Adrenal gland (tissue), 5 donors: ENCODE measurements around the gene SLC9C1.

ENCODE experiments used
- CTCF ChIP-seq, 6 experiments: fragments of 450-650 bp in 4 of 6; fragments of 200-600 bp in 2 of 6; sonication (generic) in 1 of 6; IDR thresholded peaks; 1 replicate in 5 of 6; 2 replicates in 1 of 6; pipeline versions ENCODE4 v1.5.1 to v1.8.0; 2016 to 2021; ENCODE audit warnings: antibody characterized with exemption in 6 of 6, mild to moderate bottlenecking in 2 of 6, moderate library complexity in 1 of 6
- POLR2A ChIP-seq, 2 donors: fragments of 450-650 bp; IDR thresholded peaks; one replicate each; pipeline ENCODE4 v1.6.1; 2017; ENCODE audit warnings: antibody characterized with exemption in 2 of 2, mild to moderate bottlenecking in 2 of 2, moderate library complexity in 1 of 2
- donor health status: DM: no; HTN: no; CAD: no.

GRCh38 chr3:112092496-112093179, 201.4 kb downstream of the SLC9C1 start:
- no peak for TF ChIP-seq CTCF (IDR thresholded peaks at IDR 0.05)
- TF ChIP-seq POLR2A (IDR thresholded peaks at IDR 0.05) = no peak
